ENCODE measurements around the gene C5AR2.

The C5AR2 gene

DNA sequence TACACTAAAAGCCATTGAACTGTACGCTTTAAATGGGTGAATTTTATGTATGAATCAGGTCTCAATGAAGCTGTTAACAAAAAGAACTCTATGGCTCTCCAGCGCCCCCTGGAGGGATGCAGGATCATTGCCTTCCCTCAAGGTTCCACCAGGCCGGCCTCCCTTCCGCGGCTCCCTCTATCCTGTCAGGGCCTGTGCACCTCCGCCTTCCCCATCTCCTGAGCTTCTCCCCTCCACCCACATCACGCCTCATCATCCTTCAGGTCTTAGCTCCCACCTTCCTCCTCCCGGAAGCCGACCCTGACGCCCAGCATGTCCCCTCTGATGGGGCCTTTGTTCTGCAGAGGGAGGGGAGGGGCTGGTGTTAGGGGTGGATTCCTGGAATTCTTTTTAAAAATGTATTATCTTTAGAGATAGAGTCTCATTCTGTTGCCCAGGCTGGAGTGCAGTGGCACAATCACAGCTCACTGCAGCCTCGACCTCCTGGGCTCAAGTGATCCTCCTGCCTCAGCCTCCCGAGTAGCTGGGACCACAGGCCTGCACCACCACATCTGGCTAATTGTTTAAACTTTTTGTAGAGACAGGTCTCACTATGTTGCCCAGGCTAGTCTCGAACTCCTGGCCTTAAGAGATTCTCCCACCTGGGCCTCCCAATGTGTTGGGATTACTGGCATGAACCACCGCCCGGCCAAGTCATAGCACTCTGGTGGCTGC, 59.7 kb downstream of the C5AR2 start:
- Histone ChIP-seq H3K4me3 (ENCODE audit: low read depth, low read length) (no peak overlapping the region), H3K36me3 (replicated peaks) (no peaks in the 10 kb centered on the region), H3K27me3 (replicated peaks) (no peaks in the 10 kb centered on the region), H3K27ac (no peak overlapping the region)
- peak; percentile 63 for DNase-seq
- TF ChIP-seq, protein P1, sequence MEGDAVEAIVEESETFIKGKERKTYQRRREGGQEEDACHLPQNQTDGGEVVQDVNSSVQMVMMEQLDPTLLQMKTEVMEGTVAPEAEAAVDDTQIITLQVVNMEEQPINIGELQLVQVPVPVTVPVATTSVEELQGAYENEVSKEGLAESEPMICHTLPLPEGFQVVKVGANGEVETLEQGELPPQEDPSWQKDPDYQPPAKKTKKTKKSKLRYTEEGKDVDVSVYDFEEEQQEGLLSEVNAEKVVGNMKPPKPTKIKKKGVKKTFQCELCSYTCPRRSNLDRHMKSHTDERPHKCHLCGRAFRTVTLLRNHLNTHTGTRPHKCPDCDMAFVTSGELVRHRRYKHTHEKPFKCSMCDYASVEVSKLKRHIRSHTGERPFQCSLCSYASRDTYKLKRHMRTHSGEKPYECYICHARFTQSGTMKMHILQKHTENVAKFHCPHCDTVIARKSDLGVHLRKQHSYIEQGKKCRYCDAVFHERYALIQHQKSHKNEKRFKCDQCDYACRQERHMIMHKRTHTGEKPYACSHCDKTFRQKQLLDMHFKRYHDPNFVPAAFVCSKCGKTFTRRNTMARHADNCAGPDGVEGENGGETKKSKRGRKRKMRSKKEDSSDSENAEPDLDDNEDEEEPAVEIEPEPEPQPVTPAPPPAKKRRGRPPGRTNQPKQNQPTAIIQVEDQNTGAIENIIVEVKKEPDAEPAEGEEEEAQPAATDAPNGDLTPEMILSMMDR (IDR thresholded peaks at IDR 0.05; ENCODE audit: low read depth, low read length, missing control alignments): peak; percentile 93
- in situ Hi-C loops (cut with HindIII; ENCODE audit: low pct_ligation_motif_present, low sequenced_read_pairs): no loop called here
